ENCODE measurements around the gene TFCP2. TPM values are rescaled to one million over a fixed set of nuclear protein-coding genes. Genes with fewer than 3 reads are reported as not detected.

The TFCP2 gene
- total RNA-seq, 1 experiment from 2014 or later: 27.3 TPM

DNA sequence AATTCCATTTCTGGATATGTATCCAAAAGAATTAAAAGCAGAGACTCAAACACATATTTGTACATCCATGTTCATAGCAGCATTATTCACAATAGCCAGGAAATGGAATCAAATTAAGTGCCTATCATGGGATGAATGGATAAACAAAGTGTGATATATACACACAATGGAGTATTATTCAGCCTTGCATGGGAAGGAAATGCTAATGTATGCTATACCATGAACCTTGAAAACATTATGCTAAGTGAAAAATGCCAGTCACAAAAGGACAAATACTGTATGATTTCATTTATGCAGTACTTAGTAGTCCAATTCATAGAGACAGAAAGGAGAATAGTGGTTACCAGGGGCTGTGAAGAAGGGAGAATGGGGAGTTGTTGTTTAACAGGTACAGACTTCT lies 57.4 kb downstream of the TFCP2 start:
- CTCF ChIA-PET: no interaction called here
- TF ChIP-seq, protein P1, sequence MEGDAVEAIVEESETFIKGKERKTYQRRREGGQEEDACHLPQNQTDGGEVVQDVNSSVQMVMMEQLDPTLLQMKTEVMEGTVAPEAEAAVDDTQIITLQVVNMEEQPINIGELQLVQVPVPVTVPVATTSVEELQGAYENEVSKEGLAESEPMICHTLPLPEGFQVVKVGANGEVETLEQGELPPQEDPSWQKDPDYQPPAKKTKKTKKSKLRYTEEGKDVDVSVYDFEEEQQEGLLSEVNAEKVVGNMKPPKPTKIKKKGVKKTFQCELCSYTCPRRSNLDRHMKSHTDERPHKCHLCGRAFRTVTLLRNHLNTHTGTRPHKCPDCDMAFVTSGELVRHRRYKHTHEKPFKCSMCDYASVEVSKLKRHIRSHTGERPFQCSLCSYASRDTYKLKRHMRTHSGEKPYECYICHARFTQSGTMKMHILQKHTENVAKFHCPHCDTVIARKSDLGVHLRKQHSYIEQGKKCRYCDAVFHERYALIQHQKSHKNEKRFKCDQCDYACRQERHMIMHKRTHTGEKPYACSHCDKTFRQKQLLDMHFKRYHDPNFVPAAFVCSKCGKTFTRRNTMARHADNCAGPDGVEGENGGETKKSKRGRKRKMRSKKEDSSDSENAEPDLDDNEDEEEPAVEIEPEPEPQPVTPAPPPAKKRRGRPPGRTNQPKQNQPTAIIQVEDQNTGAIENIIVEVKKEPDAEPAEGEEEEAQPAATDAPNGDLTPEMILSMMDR (conservative IDR thresholded peaks at IDR 0.05; ENCODE audit: low read depth, low read length): no peak
- no peak for TF ChIP-seq EZH2phosphoT487 (IDR thresholded peaks at IDR 0.05; ENCODE audit: borderline replicate concordance, low read length)
- no peak for TF ChIP-seq EZH2 (IDR thresholded peaks at IDR 0.05; ENCODE audit: low read length, unreplicated experiment)
- no TSS peak for BruUV-seq (replicated peaks)
- Histone ChIP-seq H3K4me2 (ENCODE audit: low read length) (no peak overlapping the region), H3K4me3 (ENCODE audit: low read length) (no peak overlapping the region), H3K27me3 (ENCODE audit: low read length) (no peaks in the 10 kb centered on the region), H4K20me1 (ENCODE audit: low read length) (no peaks in the 10 kb centered on the region), H3F3A (ENCODE audit: low read length, unreplicated experiment) (no peaks in the 10 kb centered on the region), H2AFZ (ENCODE audit: low read length) (no peak overlapping the region), H3K9me2 (replicated peaks; ENCODE audit: low read length) (no peaks in the 10 kb centered on the region), H3K9ac (ENCODE audit: low read length) (no peak overlapping the region), H3K27ac (ENCODE audit: low read length) (no peak overlapping the region), H3K36me3 (ENCODE audit: low read depth, low read length) (no peaks in the 10 kb centered on the region), H3K4me1 (ENCODE audit: insufficient read depth, low read length) (peaks cover 5% of the 10 kb centered on the region), H3K9me3 (ENCODE audit: low read length) (no peaks in the 10 kb centered on the region), H3K79me2 (ENCODE audit: low read length) (no peaks in the 10 kb centered on the region)
- POLR2A ChIA-PET (ENCODE audit: unreplicated experiment): no interaction called here
- ATAC-seq (no peak), DNase-seq (no peak)
- intact Hi-C loops (cut with micrococcal nuclease): loop anchor here (10.0 kb wide), 1 partner anchor 59 kb away; the partner anchor contains the start of gene TFCP2

DNA sequence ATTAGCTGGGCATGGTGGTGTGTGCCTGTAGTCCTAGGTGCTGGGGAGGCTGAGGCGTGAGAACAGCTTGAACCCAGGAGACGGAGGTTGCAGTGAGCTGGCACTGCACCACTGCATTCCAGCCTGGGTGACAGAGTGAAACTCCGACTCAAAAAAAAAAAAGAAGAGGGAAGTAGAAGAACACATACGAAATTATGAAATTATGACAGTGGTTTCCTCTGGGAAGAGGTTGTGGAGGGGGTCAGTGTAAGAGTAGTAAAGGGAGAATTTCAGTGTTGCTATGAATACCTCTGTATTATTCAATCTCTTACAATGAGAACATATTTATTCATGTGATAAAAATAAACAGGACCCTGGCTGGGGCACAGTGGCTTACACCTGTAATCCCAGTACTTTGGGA lies 64.8 kb downstream of the TFCP2 start:
- Histone ChIP-seq H3K36me3 (ENCODE audit: low read depth, low read length) (no peaks in the 10 kb centered on the region), H4K20me1 (ENCODE audit: low read length) (no peaks in the 10 kb centered on the region), H3K79me2 (ENCODE audit: low read length) (no peaks in the 10 kb centered on the region), H3K27ac (ENCODE audit: low read length) (no peak overlapping the region), H3K4me3 (ENCODE audit: low read length) (no peak overlapping the region), H3F3A (ENCODE audit: low read length, unreplicated experiment) (no peaks in the 10 kb centered on the region), H2AFZ (ENCODE audit: low read length) (no peak overlapping the region), H3K27me3 (ENCODE audit: low read length) (no peaks in the 10 kb centered on the region), H3K4me1 (ENCODE audit: insufficient read depth, low read length) (no peaks in the 10 kb centered on the region), H3K4me2 (ENCODE audit: low read length) (no peak overlapping the region), H3K9me2 (replicated peaks; ENCODE audit: low read length) (no peaks in the 10 kb centered on the region), H3K9me3 (ENCODE audit: low read length) (no peaks in the 10 kb centered on the region), H3K9ac (ENCODE audit: low read length) (no peak overlapping the region)
- TF ChIP-seq EZH2 (IDR thresholded peaks at IDR 0.05; ENCODE audit: low read length, unreplicated experiment): no peak
- no peak for TF ChIP-seq EZH2phosphoT487 (IDR thresholded peaks at IDR 0.05; ENCODE audit: borderline replicate concordance, low read length)
- TF ChIP-seq, protein P1 (conservative IDR thresholded peaks at IDR 0.05; ENCODE audit: low read depth, low read length): no peak
- BruUV-seq (replicated peaks): no TSS peak
- ATAC-seq (no peak), DNase-seq (no peak)
- ChIA-PET CTCF (no interaction called here), POLR2A (ENCODE audit: unreplicated experiment) (no interaction called here)
- intact Hi-C loops (cut with micrococcal nuclease): no loop called here

DNA sequence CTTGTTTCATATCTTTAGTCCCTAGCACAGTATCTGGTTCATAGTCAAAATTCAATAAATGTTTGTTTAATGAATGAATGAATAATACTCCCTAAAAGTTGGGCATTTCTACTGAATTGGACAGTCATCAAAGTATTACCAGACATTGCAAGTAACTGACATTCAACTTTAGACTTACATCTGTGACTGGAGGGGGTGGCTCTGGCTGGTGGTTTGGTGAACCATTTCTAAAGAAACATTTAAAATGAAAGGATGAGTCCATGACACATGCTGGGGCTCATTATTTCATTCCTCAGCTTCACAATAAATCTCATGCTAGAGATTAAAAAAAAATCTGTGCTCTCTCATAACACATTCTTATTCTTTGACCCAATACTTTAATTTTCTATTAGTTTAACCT lies 69.0 kb downstream of the TFCP2 start:
- Histone ChIP-seq H3K4me2 (ENCODE audit: low read length) (no peak overlapping the region), H3K79me2 (ENCODE audit: low read length) (no peaks in the 10 kb centered on the region), H3K4me3 (ENCODE audit: low read length) (no peak overlapping the region), H2AFZ (ENCODE audit: low read length) (no peak overlapping the region), H3K36me3 (ENCODE audit: low read depth, low read length) (peaks cover 8% of the 10 kb centered on the region; the same call in 1 of the 2 replicates), H3K4me1 (ENCODE audit: insufficient read depth, low read length) (no peaks in the 10 kb centered on the region), H4K20me1 (ENCODE audit: low read length) (no peaks in the 10 kb centered on the region), H3K9me3 (ENCODE audit: low read length) (no peaks in the 10 kb centered on the region), H3F3A (ENCODE audit: low read length, unreplicated experiment) (no peaks in the 10 kb centered on the region), H3K27ac (ENCODE audit: low read length) (no peak overlapping the region), H3K27me3 (ENCODE audit: low read length) (no peaks in the 10 kb centered on the region), H3K9me2 (replicated peaks; ENCODE audit: low read length) (no peaks in the 10 kb centered on the region), H3K9ac (ENCODE audit: low read length) (no peak overlapping the region)
- DNase-seq: no peak
- no peak for ATAC-seq
- ChIA-PET CTCF (no interaction called here), POLR2A (ENCODE audit: unreplicated experiment) (no interaction called here)
- intact Hi-C loops (cut with micrococcal nuclease): no loop called here
- TF ChIP-seq EZH2phosphoT487 (IDR thresholded peaks at IDR 0.05; ENCODE audit: borderline replicate concordance, low read length): no peak
- no peak for TF ChIP-seq EZH2 (IDR thresholded peaks at IDR 0.05; ENCODE audit: low read length, unreplicated experiment)
- TF ChIP-seq, protein P1 (conservative IDR thresholded peaks at IDR 0.05; ENCODE audit: low read depth, low read length): no peak
- BruUV-seq (replicated peaks): no TSS peak
